Neural cell (in vitro differentiated cells): ENCODE results near the gene ATF6B. TPM values are rescaled to one million over a fixed set of nuclear protein-coding genes. Genes with fewer than 3 reads are reported as not detected.
A peak's percentile ranks its signal among the peaks of the same experiment; 100 is the strongest.

Source experiments
- H2AFZ ChIP-seq: fragments of 200-600, 300-800 bp; sonication (generic), shearing (Covaris generic); 2 replicates; pipeline ENCODE4 v1.6.0; 2014; ENCODE audit warnings: low read depth, mild to moderate bottlenecking, antibody characterized with exemption, low read length, moderate library complexity
- H3F3A ChIP-seq: fragments of 200-600 bp; shearing (Covaris generic); 2 replicates; pipeline ENCODE4 v1.6.1; 2016; ENCODE audit warnings: mild to moderate bottlenecking, moderate library complexity, mixed read lengths, antibody characterized with exemption, low read length; ENCODE audit not compliant: insufficient read depth, poor library complexity, severe bottlenecking
- H3K27ac ChIP-seq: fragments of 200-600, 300-800 bp; sonication (generic), shearing (Covaris generic); 2 replicates; pipeline ENCODE4 v1.5.1; 2014; ENCODE audit warnings: mild to moderate bottlenecking, low read length, moderate library complexity
- H3K27me3 ChIP-seq: fragments of 300-800, 200-600 bp; sonication (generic), shearing (Covaris generic); 2 replicates; pipeline ENCODE4 v1.6.0; 2014; ENCODE audit warnings: mild to moderate bottlenecking, low read depth, low read length, moderate library complexity; ENCODE audit not compliant: insufficient read depth
- H3K36me3 ChIP-seq: fragments of 300-800, 200-600 bp; sonication (generic), shearing (Covaris generic); 2 replicates; pipeline ENCODE4 v1.5.1; 2014; ENCODE audit warnings: mild to moderate bottlenecking, antibody characterized with exemption, low read length, moderate library complexity; ENCODE audit not compliant: insufficient read depth
- H3K4me2 ChIP-seq: fragments of 300-800, 200-600 bp; sonication (generic), shearing (Covaris generic); 2 replicates; pipeline ENCODE4 v1.6.0; 2014; ENCODE audit warnings: mild to moderate bottlenecking, low read length
- H3K4me3 ChIP-seq: fragments of 300-800, 200-600 bp; sonication (generic), shearing (Covaris generic); 2 replicates; pipeline ENCODE4 v1.5.1; 2014; ENCODE audit warnings: mild to moderate bottlenecking, low read length, moderate library complexity
- H3K79me2 ChIP-seq: fragments of 200-600 bp; shearing (Covaris generic); replicated peaks from 2 replicates; pipeline ENCODE4 v1.6.0; 2014; ENCODE audit warnings: mild to moderate bottlenecking, low read length, moderate library complexity; ENCODE audit not compliant: insufficient read depth
- H3K9ac ChIP-seq: fragments of 300-800, 200-600 bp; sonication (generic), shearing (Covaris generic); 2 replicates; pipeline ENCODE4 v1.6.1; 2016; ENCODE audit warnings: mild to moderate bottlenecking, low read length, mixed read lengths
- H3K9me2 ChIP-seq: fragments of 200-600 bp; shearing (Covaris generic); 2 replicates; pipeline ENCODE4 v1.6.1; 2016; ENCODE audit warnings: mild to moderate bottlenecking, low read length, mixed read lengths; ENCODE audit not compliant: insufficient read depth
- H3K9me3 ChIP-seq: fragments of 200-600, 300-800 bp; sonication (generic), shearing (Covaris generic); 2 replicates; pipeline ENCODE4 v1.6.1; 2016; ENCODE audit warnings: mild to moderate bottlenecking, mixed run types, low read length, moderate library complexity, mixed read lengths
- H4K20me1 ChIP-seq: fragments of 200-600 bp; shearing (Covaris generic); 2 replicates; pipeline ENCODE4 v1.6.1; 2016; ENCODE audit warnings: mild to moderate bottlenecking, mixed run types; ENCODE audit not compliant: insufficient read depth
- CTCF ChIP-seq: fragments of 450-650 bp; IDR thresholded peaks from 2 replicates; pipeline ENCODE4 v1.5.1; 2014; ENCODE audit warnings: antibody characterized with exemption, mild to moderate bottlenecking, moderate library complexity; ENCODE audit not compliant: poor library complexity, severe bottlenecking
- EZH2 ChIP-seq: fragments of 200-600, 300-800 bp; shearing (Covaris generic), sonication (generic); IDR thresholded peaks from 2 replicates; pipeline ENCODE4 v1.6.1; 2014; ENCODE audit warnings: antibody characterized with exemption, low read length, borderline replicate concordance, mild to moderate bottlenecking; ENCODE audit not compliant: insufficient read depth, poor library complexity, severe bottlenecking
- POLR2AphosphoS5 ChIP-seq: IDR thresholded peaks from 2 replicates; pipeline ENCODE4 v1.6.1; 2012
- RAD21 ChIP-seq: fragments of 450-650 bp; conservative IDR thresholded peaks from 2 replicates; pipeline ENCODE4 v1.6.1; 2014; ENCODE audit warnings: antibody characterized with exemption, mild to moderate bottlenecking, moderate library complexity
- REST ChIP-seq: IDR thresholded peaks from 2 replicates; pipeline ENCODE4 v1.6.1; 2012; ENCODE audit warnings: borderline replicate concordance
- SMC3 ChIP-seq: fragments of 450-650 bp; conservative IDR thresholded peaks from 2 replicates; pipeline ENCODE4 v1.6.1; 2014; ENCODE audit warnings: antibody characterized with exemption, mild to moderate bottlenecking, moderate library complexity; ENCODE audit not compliant: poor library complexity
- TAF1 ChIP-seq: IDR thresholded peaks from 2 replicates; pipeline ENCODE4 v1.6.1; 2012; ENCODE audit warnings: low read depth
- polyA plus RNA-seq: library from polyadenylated mRNA; depleted of rRNA; stranded (reverse); fragments of >200 nt; gene quantifications from 2 replicates; pipeline ENCODE4 v1.2.3, GENCODE V29; 2014

ATF6B gene
- polyA plus RNA-seq, 1 donor from 2014 or later, result 44.3 TPM

GRCh38 chr6:32149932-32150870 is 22.2 kb upstream of the ATF6B start:
- Histone ChIP-seq H3F3A (no peaks in the 10 kb centered on the region), H3K27ac (no peak overlapping the region), H3K4me3 (peak overlapping the region; percentile 79), H3K36me3 (no peaks in the 10 kb centered on the region), H3K9me3 (no peaks in the 10 kb centered on the region), H3K9me2 (no peaks in the 10 kb centered on the region), H3K9ac (peak overlapping the region; percentile 9), H2AFZ (no peak overlapping the region), H4K20me1 (no peaks in the 10 kb centered on the region), H3K79me2 (peaks cover 6% of the 10 kb centered on the region), H3K27me3 (peaks cover 47% of the 10 kb centered on the region), H3K4me2 (no peak overlapping the region)
- no peak for TF ChIP-seq POLR2AphosphoS5
- no peak for TF ChIP-seq REST

- TF ChIP-seq SMC3 (no peak), RAD21 (no peak), EZH2 (no peak), CTCF (no peak), TAF1 (no peak), REST (no peak)
- Histone ChIP-seq H3K27me3 (peaks cover 47% of the 10 kb centered on the region), H3K9me3 (no peaks in the 10 kb centered on the region), H3K79me2 (no peaks in the 10 kb centered on the region), H3K4me2 (no peak overlapping the region), H3K9ac (no peak overlapping the region), H3F3A (no peaks in the 10 kb centered on the region), H2AFZ (no peak overlapping the region), H3K27ac (no peak overlapping the region), H3K9me2 (no peaks in the 10 kb centered on the region), H3K36me3 (no peaks in the 10 kb centered on the region), H3K4me3 (no peak overlapping the region), H4K20me1 (no peaks in the 10 kb centered on the region)
Observed at GRCh38 chr6:32149092-32149755, 21.2 kb upstream of the ATF6B start.
